ENCODE data around the gene IGLL5.
A peak's percentile ranks its signal among the peaks of the same experiment; 100 is the strongest.
"Not testable (repeated sequence)": the region's sequence is repeated elsewhere in the genome, so short reads cannot be mapped to it uniquely, and the experiment has no call there.

The IGLL5 gene

DNA sequence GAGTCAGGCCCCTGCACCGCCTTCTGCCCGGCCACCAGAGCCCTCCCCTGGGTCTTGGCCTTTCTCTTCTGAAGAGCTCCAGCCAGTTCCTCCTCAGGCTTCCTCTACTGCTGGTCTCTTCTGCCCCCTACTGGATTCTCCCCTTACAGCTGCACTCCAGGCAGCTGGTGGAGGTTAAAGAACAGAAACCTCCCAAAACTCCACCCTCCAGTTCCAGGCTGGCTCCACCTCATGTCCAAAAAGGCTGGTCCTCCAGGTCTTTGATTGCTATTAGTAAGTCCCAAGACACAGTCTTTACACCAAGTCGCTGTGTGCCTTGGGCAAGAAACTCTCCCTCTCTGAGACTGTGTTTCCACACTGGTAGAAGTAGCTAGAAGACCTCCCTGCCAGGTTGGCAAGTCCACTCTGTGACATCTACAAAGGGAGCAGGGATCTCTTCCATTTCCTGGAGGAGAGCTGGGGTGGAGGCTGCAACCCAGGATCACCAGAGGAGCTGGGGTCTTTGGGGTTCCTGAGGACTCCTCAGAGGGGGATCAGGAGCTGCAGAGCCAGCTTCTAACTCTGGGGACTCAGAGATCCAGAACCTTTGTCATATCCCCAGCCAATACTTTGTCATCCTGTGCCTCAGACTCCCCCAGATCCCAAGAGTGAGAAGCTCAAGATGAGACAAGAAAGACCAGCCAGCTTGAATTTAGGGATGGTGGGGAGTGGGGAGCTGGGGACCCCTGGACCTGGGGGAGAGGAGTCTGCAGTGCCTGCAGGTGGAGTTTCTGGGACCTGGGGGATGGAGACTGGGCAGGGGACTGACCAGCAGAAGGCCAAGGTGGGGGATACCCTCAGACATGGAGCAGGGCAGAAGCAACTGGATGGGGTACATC is 3.4 kb upstream of the IGLL5 start:
- peak; percentile 46 for DNase-seq (ENCODE audit: low read depth)

DNA sequence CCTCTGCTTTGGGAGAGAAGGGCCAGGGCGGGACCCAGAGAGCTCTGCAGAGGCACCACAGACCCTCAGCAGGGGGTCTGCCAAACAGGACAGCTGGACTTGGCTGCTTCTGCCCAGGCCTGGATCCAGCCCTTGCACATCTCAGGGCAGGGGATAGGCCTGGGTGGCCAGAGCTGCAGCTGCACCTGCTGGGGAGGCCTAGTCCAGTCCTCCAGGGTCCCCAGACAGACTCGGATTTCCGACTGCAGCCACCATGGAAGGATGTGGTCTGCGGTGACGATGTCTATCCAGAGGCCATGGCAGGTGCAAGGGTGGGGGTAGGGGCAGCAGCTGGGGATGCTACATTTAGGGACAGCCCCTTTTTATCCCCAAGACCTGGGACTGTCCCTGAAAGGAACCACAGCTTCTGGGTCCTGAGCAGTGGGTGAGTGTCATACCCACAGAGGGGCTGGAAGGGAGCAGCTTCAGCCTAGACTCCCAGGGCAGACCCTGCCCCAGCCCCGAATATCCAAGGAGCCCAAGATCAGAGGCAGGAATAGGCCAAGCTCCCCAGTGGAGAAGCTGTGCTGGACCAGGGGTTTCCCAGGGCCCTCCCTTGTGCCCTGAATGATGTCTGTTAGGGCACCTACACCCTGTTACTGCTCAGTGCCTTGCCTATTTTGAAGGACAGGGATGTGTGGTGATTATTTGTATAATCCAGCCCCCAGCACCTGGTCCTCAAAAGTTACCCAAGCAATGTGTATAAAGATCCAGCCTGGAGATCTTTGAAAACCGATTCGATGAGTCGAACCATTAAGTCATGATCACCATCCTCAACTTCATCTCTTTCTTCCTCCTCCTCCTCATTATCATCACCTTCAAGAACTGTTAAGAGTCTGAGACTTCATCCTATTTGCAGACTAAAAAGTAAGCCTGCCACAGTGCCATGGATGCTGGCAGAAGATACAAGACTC is 2.5 kb upstream of the IGLL5 start:
- DNase-seq (ENCODE audit: low read depth): peak; percentile 46

DNA sequence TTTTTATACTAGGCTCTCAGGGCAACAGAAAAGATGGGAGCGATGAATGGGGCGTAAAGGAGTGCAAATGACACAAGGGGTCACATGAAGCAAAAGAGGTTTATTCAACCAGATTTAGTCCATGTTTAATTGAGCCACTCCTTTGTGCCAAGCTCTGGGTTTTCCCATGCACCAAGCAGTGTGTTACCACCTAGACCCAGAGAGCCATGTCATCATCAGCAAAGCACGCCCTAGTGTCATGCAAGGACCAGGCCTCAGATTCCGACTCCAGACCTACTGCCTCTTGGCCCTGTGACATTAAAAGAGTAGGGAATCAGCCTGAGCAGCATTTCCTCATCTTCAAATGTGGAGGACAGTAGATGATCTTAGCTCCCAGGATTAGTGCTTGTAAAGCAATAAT is 1.1 kb upstream of the IGLL5 start:
- DNase-seq (ENCODE audit: low read depth): no peak

DNA sequence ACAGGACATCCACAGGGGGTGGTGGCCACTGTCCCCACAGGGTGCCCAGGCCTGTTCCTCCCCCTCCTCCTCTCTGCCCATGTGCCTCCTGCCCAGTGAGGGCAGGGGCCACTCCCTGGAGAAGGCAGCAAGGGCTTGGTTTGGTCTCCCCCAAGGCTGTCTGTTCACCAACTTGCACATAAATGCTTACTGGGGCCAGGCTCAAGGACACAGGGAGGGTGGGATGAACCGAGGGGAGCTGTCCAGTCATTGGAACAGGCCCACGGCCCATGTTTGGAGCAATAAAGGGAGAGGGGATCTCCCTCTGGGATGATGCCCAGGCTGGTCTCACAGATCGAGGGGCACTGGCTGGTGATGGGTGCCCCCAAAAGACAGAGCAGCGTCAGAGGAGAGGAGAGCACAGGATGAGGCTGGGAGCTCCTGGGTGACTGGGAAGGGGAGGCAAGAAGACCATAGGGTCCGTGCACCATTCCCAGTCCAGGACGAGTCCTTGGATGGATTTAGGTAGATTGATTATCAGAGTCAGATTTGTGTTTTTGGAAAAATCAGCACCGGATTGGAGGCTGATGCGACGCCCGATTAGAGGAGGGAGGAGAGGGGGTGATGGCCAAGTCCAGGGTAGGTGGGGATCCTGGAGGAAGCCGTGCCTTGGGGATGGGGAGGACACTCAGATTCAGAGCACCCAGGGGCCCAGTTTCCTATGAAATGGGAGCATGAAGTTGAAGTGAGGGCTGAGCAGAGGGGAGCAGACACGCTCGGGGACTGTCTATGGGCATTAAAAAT is 1.1 kb downstream of the IGLL5 start:
- no peak for DNase-seq (ENCODE audit: low read depth)

DNA sequence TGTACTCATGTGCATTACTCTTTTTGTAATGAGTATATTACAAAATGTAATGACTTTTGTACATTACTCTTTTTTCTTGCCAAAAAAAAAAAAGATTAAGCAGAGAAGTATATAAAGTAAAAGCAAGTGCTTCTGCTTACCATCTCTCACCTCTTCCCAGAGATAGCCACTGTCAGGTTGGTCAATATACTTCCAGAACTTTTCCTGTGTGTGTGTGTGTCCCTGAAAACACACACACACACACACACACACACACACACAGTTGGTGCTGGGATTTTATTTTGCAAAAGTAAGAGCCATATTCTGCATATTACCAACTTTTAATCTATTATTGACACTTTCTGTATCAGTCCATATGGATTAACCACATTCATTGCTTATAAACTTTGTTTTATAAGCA is 2.5 kb downstream of the IGLL5 start:
- no peak for DNase-seq (ENCODE audit: low read depth)

DNA sequence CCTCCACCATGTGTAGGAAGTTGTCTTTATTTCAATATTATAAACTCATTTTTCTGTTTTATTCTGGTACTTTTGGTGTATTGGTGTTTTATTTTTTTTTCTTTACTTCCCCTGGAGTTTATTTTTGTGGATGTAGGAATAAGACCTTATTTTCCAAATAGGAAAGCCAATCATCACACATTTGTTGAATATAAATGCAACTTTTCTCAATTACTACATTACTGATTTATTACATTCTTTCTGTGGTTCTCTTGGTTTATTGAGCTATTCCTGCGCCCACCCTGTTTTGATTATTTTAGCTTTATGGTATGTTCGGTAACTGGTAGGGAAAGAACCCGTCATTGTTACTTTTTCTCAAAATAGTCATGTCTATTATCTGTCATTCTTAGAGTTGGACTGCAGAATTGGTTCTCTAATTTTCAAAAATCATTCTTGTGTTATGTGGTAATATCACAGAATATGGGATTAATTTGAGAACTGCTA is 3.6 kb downstream of the IGLL5 start:
- DNase-seq (ENCODE audit: low read depth): no peak

DNA sequence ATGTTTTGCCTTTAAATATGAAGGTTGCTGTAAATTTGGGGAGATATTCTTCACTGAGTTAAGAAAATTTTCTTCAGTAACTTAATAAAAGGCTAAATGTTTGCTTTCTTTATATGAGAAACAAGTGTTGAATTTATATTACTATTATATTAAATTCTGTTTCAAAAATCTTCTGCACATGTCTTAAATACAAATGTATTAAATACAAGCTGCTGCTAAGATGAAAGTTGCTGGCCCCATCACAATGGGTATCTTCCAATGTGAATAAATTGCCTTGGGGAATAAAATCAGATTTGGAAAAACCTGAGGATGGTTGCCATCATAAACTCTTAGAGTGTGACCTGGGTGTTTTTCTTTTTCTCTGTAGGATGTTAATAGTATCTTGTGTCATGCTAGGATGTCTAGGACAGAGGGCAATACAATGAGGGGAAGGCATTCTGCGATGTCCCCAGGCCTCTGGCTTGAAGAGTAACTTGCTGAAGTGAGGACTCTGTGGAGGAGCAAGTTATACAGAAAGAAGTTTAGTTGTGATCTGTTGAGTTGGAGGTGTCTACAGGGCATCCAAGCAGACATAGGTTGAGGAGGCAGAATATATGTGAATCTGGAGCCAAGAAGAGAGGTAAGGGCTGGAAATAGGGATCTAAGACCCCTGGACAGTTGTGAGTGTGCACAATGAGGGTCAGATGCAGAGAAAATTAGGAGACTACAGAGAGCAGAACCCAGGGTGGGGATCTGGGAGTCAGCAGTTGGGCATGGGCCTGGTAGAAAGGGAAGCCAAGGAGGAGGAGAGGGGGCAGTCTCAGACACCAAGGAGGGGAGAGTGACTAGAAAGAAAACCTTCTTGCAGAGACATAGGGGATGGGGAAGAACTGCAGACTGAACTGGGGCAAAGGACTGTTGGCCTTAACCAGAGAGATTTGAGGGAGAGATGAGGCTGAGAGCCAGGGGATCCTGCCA is 4.8 kb downstream of the IGLL5 start:
- DNase-seq (ENCODE audit: low read depth): no peak

DNA sequence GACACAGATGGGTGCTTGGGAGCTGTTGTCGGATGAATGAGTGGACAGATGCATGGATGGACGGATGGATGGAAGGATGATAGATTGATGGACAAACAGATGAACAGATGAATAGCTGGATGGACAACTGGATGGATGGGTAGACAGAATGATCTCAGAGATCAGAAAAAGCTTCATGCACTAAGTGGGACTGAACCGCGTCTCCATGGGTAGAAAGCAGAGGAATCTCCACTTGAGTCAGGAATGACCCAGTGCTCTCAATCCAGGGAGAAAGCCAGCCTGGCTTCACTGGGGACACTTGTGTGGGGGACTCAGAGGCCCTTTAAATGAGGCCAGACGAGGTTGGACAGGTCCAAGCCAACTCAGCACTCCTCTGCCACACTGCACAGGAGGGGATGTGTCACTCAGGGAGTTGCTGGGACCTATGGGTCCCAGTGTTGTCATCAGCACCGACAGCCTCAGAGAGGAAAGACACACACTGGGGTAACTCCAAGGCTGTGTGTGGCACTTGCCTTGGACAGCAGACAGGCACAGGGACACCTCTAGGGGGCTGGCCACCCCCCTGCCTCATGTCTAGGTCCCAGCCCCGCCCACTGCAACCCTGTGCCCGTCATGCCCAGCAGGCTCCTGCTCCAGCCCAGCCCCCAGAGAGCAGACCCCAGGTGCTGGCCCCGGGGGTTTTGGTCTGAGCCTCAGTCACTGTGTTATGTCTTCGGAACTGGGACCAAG is 5.6 kb downstream of the IGLL5 start:
- DNase-seq (ENCODE audit: low read depth): no peak

DNA sequence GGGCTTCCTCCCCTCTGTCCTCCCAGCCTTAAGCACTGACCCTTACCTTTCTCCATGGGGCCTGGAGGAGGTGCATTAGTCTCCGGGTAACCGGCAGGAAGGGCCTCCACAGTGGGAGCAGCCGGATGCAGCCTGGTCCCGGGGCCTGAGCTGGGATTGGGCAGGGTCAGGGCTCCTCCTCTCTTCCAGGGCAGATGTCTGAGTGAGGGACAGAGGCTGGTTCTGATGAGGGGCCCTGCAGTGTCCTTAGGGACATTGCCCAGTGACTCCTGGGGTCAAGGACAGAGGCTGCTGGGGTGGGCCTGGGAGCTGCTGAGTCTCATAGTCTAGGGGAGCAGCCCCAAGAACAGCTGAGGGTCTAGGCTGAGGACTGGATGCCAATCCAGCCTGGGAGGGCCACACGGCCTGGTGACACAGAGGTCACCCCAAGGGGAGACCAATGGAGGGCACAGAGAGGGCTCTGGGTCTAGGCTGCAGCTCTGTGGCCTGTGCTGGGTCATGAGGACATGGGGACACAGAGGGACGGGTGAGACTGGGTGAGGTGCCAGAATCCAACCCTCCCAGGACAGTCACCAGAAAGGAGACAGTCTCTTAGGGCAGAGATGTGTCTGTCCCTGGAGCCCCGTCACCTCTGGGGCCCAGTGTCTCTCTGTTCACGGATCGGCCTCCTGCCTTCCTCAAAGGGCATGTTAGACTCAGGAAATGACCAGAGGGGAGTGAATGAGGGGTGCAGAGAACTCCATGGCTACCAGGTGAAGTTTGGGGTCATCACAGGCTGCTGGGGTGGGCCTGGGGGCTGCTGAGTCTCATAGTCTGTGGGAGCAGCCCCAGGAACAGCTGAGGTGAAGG is 6.5 kb downstream of the IGLL5 start:
- DNase-seq (ENCODE audit: low read depth): no peak

DNA sequence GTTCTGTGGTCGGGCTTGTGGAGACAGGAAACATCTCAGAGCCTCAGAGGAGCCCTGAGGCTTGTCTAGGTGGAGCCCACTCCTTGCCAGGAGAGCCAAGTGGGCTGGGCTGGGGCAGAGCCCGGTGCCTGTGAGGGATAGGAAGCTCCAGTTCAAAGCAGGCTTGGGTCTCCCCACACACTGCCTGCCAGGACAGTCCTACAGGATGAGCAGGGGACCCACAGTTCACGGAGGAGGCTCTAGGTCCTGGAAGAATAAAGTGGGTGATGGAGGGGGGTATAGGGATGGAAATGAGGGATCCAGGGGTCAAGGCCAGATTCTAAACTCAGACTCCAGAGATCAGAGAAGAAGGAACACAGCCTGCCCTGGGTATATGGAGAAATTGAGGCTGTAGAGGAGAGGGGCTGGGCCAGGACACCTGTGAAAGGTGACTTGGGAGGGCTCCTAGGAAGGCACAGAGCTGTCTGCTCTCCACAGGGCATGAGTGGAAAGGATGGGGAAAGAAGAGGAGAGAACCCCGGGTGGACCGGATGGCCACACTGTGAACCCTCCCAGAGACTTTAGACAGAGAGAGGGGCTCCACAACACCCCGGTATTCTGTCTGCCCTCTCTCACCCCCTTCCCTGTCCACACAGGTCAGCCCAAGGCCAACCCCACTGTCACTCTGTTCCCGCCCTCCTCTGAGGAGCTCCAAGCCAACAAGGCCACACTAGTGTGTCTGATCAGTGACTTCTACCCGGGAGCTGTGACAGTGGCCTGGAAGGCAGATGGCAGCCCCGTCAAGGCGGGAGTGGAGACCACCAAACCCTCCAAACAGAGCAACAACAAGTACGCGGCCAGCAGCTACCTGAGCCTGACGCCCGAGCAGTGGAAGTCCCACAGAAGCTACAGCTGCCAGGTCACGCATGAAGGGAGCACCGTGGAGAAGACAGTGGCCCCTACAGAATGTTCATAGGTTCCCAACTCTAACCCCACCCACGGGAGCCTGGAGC is 7.4 kb downstream of the IGLL5 start:
- DNase-seq (ENCODE audit: low read depth): no peak

DNA sequence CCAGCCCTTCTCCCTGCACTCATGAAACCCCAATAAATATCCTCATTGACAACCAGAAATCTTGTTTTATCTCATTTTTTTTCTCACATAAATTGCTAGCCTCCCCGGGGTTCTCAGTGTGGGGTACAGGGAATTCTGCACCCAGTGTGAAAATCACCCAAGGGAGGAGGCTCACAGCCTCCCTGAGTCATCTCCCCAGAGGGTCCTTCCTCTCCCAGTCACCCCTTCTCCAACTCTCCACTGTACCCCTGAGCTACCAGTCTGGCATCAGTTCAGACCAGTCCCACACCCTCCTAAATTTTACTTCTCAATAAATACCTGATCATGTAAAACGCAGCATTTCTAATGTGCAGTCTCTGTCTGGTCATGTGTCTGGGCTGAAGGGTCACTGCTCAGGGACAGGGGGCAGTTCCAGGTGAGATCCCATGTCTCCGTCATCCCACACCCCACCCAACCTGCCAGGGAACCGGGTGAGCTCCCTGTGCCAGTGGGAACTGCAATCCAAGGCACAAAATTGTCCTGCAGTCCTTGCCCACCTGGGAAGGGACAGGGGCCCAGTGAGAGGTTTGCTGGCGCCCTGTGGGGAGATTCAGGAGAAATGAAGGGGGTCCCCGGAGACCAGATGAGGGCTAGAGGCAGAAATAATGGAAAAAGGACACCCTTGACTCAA is 8.3 kb downstream of the IGLL5 start:
- no peak for DNase-seq (ENCODE audit: low read depth)

DNA sequence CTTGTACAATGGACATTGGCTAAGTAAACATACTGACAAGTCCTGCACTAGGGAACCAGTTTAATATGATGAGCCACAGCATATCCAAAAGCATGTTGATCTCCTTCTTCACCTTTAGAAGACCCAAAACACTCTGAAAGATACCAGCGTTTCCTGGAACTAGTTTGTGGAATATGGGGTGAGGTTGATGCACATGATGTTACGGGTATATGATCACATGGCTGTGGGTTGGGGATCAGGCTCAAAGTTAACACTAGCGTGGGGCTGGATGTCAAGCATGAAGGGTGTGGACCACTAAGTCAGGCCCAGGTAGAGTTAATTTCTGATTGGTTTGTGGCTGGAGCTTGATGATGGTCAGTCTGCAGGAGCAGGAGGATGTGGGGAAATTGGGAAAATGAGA is 9.0 kb downstream of the IGLL5 start:
- DNase-seq (ENCODE audit: low read depth): no peak

DNA sequence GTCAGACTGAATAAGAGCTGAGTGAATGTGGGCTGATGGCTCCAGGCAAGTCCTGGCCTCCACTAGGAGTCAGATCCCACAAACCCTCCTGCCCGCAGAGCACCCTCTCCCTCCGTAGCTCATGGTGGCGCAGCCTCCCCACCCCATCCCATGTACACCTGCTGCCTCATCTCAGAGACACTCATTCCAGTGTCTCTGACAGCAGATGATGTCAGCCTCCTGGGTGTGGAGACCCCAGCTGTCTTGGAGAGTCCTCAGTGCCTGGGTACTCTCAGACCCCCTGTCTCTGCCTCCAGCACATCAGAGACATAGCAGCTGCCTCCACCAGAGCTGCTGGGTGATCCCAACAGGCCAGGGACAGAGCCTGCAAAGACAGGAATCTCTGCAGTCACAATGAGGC is 9.5 kb downstream of the IGLL5 start:
- no peak for DNase-seq (ENCODE audit: low read depth)

DNA sequence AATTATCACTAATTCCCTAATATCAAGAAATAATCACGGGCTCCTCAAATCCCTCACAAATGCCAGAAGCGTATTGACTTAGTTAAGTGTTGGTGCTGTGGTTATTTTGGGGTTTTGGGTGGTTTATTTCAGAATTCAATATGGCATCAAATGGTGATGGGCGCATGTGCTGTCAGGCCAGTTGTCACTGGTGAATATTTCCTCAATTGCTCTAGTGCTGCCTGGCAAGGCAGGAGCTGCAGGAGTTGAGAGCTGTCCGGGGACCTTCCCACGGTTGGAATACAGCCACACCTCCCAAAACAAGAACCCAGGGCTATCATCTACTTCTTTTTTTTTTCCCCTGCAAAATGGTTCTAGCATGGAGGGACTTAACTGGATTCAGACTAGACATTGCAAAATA is 10.3 kb downstream of the IGLL5 start:
- no peak for DNase-seq (ENCODE audit: low read depth)

DNA sequence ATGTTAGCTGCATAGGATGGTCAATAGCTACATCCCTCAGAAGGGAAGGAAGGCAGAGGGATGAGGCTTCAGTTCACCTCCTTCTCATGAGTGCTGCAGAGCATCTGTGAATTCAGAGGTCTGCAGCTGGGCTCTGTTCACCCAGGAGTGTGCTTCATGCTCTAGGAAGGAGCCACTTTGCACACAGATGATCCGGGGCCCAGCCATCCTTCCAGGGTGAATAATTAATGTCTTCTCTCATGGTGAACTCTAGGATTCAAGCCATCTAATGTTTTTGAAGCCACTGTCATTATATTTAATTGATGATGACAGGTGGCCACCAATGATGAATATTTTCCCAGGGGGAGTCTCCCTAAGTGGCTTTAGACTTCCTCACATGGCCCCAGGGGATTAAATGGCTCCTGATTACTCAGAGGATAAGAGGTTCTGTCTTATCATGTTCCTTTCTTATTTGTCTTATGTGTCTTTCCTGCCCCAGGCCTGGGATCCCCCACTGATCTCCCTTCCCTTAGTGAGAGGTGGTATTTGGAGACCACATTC is 10.9 kb downstream of the IGLL5 start:
- not testable (repeated sequence) for DNase-seq (ENCODE audit: low read depth)

DNA sequence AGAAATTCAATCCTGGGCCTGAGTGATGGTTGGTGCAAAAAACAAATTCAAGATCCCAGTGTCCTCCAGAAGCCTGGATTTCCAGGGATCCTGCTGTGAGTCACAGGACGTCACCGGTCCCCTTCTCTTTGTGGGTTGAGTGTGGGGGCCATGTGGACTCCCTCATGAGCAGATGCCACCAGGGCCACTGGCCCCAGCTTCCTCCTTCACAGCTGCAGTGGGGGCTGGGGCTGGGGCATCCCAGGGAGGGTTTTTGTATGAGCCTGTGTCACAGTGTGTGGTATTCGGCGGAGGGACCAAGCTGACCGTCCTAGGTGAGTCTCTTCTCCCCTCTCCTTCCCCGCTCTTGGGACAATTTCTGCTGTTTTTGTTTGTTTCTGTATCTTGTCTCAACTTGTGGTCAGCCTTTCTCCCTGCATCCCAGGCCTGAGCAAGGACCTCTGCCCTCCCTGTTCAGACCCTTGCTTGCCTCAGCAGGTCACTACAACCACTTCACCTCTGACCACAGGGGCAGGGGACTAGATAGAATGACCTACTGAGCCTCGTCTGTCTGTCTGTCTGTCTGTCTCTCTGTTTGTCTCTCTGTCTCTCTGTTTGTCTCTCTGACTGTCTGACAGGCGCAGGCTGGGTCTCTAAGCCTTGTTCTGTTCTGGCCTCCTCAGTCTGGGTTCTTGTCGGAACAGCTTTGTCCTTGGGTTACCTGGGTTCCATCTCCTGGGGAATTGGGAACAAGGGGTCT is 11.9 kb downstream of the IGLL5 start:
- DNase-seq (ENCODE audit: low read depth): not testable (repeated sequence)
